GM23338 (cell line): ENCODE data around the gene TOMM5. TPM values are rescaled to one million over a fixed set of nuclear protein-coding genes. Genes with fewer than 3 reads are reported as not detected.

ENCODE experiments used
- ATAC-seq: fragments of 200-7000 bp; cut with Tn5 transposase; 3 replicates; pipeline ENCODE4 v1.9.1; 2020
- DNase-seq: peaks from one replicate; pipeline ENCODE4 v3.0.0-alpha.2; 2015; ENCODE audit warnings: low spot score
- H2AFZ ChIP-seq: fragments of 200-600 bp; sonication (generic); 2 replicates; pipeline ENCODE4 v1.8.0; 2016; ENCODE audit warnings: antibody characterized with exemption, mild to moderate bottlenecking, moderate library complexity
- H3F3A ChIP-seq: fragments of 200-600 bp; sonication (generic); replicated peaks from 2 replicates; pipeline ENCODE4 v1.8.0; 2017; ENCODE audit warnings: antibody characterized with exemption, mixed run types, low read depth
- H3K27ac ChIP-seq: fragments of 200-600 bp; sonication (generic); 2 replicates; pipeline ENCODE4 v1.6.1; 2016; ENCODE audit warnings: low read depth
- H3K27me3 ChIP-seq: fragments of 200-600 bp; sonication (generic); 2 replicates; pipeline ENCODE4 v1.8.0; 2016; ENCODE audit warnings: mild to moderate bottlenecking, mixed run types, moderate library complexity; ENCODE audit not compliant: insufficient read depth
- H3K36me3 ChIP-seq: fragments of 200-600 bp; sonication (generic); 2 replicates; pipeline ENCODE4 v1.8.0; 2016; ENCODE audit warnings: mild to moderate bottlenecking; ENCODE audit not compliant: insufficient read depth
- H3K4me1 ChIP-seq: fragments of 200-600 bp; sonication (generic); 2 replicates; pipeline ENCODE4 v1.8.0; 2016; ENCODE audit warnings: mild to moderate bottlenecking, moderate library complexity; ENCODE audit not compliant: insufficient read depth
- H3K4me2 ChIP-seq: fragments of 200-600 bp; sonication (generic); 2 replicates; pipeline ENCODE4 v1.7.1; 2017; ENCODE audit warnings: mixed run types
- H3K4me3 ChIP-seq: fragments of 200-600 bp; sonication (generic); 2 replicates; pipeline ENCODE4 v1.6.1; 2016; ENCODE audit warnings: mixed run types
- H3K79me2 ChIP-seq: fragments of 200-600 bp; sonication (generic); replicated peaks from 2 replicates; pipeline ENCODE4 v1.8.0; 2017; ENCODE audit warnings: mild to moderate bottlenecking; ENCODE audit not compliant: insufficient read depth
- H3K9me2 ChIP-seq: fragments of 200-600 bp; sonication (generic); 2 replicates; pipeline ENCODE4 v1.8.0; 2017; ENCODE audit not compliant: insufficient read depth
- H4K20me1 ChIP-seq: fragments of 200-600 bp; sonication (generic); replicated peaks from 2 replicates; pipeline ENCODE4 v1.8.0; 2017; ENCODE audit warnings: mild to moderate bottlenecking; ENCODE audit not compliant: insufficient read depth
- H3K27ac Mint-ChIP-seq: 2 replicates; pipeline ENCODE4 v1.8.0; 2020; ENCODE audit warnings: inconsistent platforms, mild to moderate bottlenecking, moderate library complexity, mixed read lengths
- H3K27me3 Mint-ChIP-seq: 3 replicates; pipeline ENCODE4 v1.8.0; 2022; ENCODE audit warnings: low read depth, mild to moderate bottlenecking, moderate library complexity, mixed read lengths, inconsistent platforms; ENCODE audit not compliant: insufficient read depth, poor library complexity
- H3K36me3 Mint-ChIP-seq: 3 replicates; pipeline ENCODE4 v1.8.0; 2021; ENCODE audit warnings: low read depth, mild to moderate bottlenecking, inconsistent platforms, moderate library complexity, mixed read lengths
- H3K4me1 Mint-ChIP-seq: 3 replicates; pipeline ENCODE4 v1.8.0; 2020; ENCODE audit warnings: mild to moderate bottlenecking, inconsistent platforms, mixed read lengths
- H3K4me3 Mint-ChIP-seq: 3 replicates; pipeline ENCODE4 v1.8.0; 2021; ENCODE audit warnings: moderate library complexity, mild to moderate bottlenecking, inconsistent platforms, mixed read lengths
- H3K9me3 Mint-ChIP-seq: 3 replicates; pipeline ENCODE4 v1.8.0; 2020; ENCODE audit warnings: moderate library complexity, mild to moderate bottlenecking, inconsistent platforms, mixed read lengths
- CREB1 ChIP-seq: fragments of 250-450 bp; sonication (Bioruptor Pico); IDR thresholded peaks from 2 replicates; pipeline ENCODE4 v1.5.0; 2020; ENCODE audit warnings: low read depth, mild to moderate bottlenecking, moderate library complexity
- ETS1 ChIP-seq: IDR thresholded peaks from 2 replicates; pipeline ENCODE4 v1.6.1; 2016; ENCODE audit warnings: antibody characterized with exemption
- EZH2 ChIP-seq: fragments of 200-600 bp; sonication (generic); IDR thresholded peaks from one replicate; pipeline ENCODE4 v1.8.0; 2017; ENCODE audit warnings: antibody characterized with exemption, mild to moderate bottlenecking, low read depth; ENCODE audit not compliant: unreplicated experiment
- EZH2phosphoT487 ChIP-seq: fragments of 200-600 bp; sonication (generic); IDR thresholded peaks from one replicate; pipeline ENCODE4 v1.8.1; 2018; ENCODE audit warnings: antibody characterized with exemption; ENCODE audit not compliant: unreplicated experiment
- JUNB ChIP-seq: IDR thresholded peaks from one replicate; pipeline ENCODE4 v1.6.1; 2016; ENCODE audit warnings: antibody characterized with exemption; ENCODE audit not compliant: unreplicated experiment
- NANOG ChIP-seq: IDR thresholded peaks from 2 replicates; pipeline ENCODE4 v1.6.1; 2016; ENCODE audit warnings: antibody characterized with exemption, borderline replicate concordance
- POLR2AphosphoS5 ChIP-seq: IDR thresholded peaks from 2 replicates; pipeline ENCODE4 v1.6.1; 2016; ENCODE audit warnings: antibody characterized with exemption, low read depth
- STAT1 ChIP-seq: IDR thresholded peaks from one replicate; pipeline ENCODE4 v1.6.1; 2016; ENCODE audit warnings: antibody characterized with exemption; ENCODE audit not compliant: unreplicated experiment
- ZNF114 ChIP-seq: fragments of 250-450 bp; sonication (Bioruptor Pico); IDR thresholded peaks from 2 replicates; pipeline ENCODE4 v1.5.0; 2020; ENCODE audit warnings: mild to moderate bottlenecking, moderate library complexity
- ZNF331 ChIP-seq: fragments of 250-450 bp; sonication (Bioruptor Pico); IDR thresholded peaks from 2 replicates; pipeline ENCODE4 v1.5.0; 2020; ENCODE audit warnings: low read depth, mild to moderate bottlenecking, moderate library complexity
- ZNF462 ChIP-seq: fragments of 250-450 bp; sonication (Bioruptor Pico); IDR thresholded peaks from 2 replicates; pipeline ENCODE4 v1.5.0; 2020; ENCODE audit warnings: mild to moderate bottlenecking, moderate library complexity
- polyA plus RNA-seq: library from polyadenylated mRNA; unstranded; fragments of >200 nt; fragmentation: Nextera tagmentation; extraction: Ambion mirVana; gene quantifications from 2 replicates; pipeline ENCODE4 v1.2.1, GENCODE V29; 2016
- total RNA-seq: library from RNA; depleted of rRNA; stranded (reverse); fragments of >200 nt; shearing (Covaris generic); gene quantifications from 2 replicates; pipeline ENCODE4 v1.2.3, GENCODE V29; 2014
- TF ChIP-seq, protein P1 (sequence below): IDR thresholded peaks from one replicate; pipeline ENCODE4 v1.6.1; 2018; ENCODE audit warnings: antibody characterized with exemption; ENCODE audit not compliant: unreplicated experiment
- TF ChIP-seq, protein P2 (sequence below), 2 experiments: fragments of 200-600 bp in 1 of 2; sonication (generic) in 1 of 2; conservative IDR thresholded peaks; 2 replicates each; pipeline versions ENCODE4 v1.5.1 to v1.6.1; 2016 to 2017; ENCODE audit warnings: antibody characterized with exemption in 2 of 2, low read depth in 2 of 2, mild to moderate bottlenecking in 2 of 2, moderate library complexity in 1 of 2

TOMM5 gene
- total and polyA plus RNA-seq, 2 experiments from 2014 or later, result 158 to 529 TPM

- DNase-seq (no peak), ATAC-seq (no peak; the same call in 2 of the 3 replicates)
- no peak overlapping the region for H3K4me3 Mint-ChIP-seq
- Histone ChIP-seq H3K79me2 (no peaks in the 10 kb centered on the region), H3K27ac (no peak overlapping the region), H2AFZ (no peak overlapping the region), H3K9me2 (no peaks in the 10 kb centered on the region), H3K4me3 (no peak overlapping the region), H3K36me3 (no peaks in the 10 kb centered on the region), H3K4me2 (no peak overlapping the region), H4K20me1 (no peaks in the 10 kb centered on the region), H3F3A (no peaks in the 10 kb centered on the region), H3K27me3 (no peaks in the 10 kb centered on the region), H3K4me1 (no peaks in the 10 kb centered on the region)
- no peaks in the 10 kb centered on the region for H3K4me1 Mint-ChIP-seq
- H3K27ac Mint-ChIP-seq, result no peak overlapping the region
- H3K36me3 Mint-ChIP-seq, result no peaks in the 10 kb centered on the region
- TF ChIP-seq NANOG, result no peak
- no peak for TF ChIP-seq JUNB
- no peak for TF ChIP-seq EZH2
- no peak for TF ChIP-seq ZNF331 (CRISPR knock-in tag)
- TF ChIP-seq, protein P1, sequence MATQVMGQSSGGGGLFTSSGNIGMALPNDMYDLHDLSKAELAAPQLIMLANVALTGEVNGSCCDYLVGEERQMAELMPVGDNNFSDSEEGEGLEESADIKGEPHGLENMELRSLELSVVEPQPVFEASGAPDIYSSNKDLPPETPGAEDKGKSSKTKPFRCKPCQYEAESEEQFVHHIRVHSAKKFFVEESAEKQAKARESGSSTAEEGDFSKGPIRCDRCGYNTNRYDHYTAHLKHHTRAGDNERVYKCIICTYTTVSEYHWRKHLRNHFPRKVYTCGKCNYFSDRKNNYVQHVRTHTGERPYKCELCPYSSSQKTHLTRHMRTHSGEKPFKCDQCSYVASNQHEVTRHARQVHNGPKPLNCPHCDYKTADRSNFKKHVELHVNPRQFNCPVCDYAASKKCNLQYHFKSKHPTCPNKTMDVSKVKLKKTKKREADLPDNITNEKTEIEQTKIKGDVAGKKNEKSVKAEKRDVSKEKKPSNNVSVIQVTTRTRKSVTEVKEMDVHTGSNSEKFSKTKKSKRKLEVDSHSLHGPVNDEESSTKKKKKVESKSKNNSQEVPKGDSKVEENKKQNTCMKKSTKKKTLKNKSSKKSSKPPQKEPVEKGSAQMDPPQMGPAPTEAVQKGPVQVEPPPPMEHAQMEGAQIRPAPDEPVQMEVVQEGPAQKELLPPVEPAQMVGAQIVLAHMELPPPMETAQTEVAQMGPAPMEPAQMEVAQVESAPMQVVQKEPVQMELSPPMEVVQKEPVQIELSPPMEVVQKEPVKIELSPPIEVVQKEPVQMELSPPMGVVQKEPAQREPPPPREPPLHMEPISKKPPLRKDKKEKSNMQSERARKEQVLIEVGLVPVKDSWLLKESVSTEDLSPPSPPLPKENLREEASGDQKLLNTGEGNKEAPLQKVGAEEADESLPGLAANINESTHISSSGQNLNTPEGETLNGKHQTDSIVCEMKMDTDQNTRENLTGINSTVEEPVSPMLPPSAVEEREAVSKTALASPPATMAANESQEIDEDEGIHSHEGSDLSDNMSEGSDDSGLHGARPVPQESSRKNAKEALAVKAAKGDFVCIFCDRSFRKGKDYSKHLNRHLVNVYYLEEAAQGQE, result no peak
- no peak for TF ChIP-seq ETS1
- TF ChIP-seq POLR2AphosphoS5, result no peak
- TF ChIP-seq ZNF462 (CRISPR knock-in tag), result no peak
- no peak for TF ChIP-seq ZNF114 (CRISPR knock-in tag)
- TF ChIP-seq EZH2phosphoT487, result no peak
- TF ChIP-seq, protein P2, sequence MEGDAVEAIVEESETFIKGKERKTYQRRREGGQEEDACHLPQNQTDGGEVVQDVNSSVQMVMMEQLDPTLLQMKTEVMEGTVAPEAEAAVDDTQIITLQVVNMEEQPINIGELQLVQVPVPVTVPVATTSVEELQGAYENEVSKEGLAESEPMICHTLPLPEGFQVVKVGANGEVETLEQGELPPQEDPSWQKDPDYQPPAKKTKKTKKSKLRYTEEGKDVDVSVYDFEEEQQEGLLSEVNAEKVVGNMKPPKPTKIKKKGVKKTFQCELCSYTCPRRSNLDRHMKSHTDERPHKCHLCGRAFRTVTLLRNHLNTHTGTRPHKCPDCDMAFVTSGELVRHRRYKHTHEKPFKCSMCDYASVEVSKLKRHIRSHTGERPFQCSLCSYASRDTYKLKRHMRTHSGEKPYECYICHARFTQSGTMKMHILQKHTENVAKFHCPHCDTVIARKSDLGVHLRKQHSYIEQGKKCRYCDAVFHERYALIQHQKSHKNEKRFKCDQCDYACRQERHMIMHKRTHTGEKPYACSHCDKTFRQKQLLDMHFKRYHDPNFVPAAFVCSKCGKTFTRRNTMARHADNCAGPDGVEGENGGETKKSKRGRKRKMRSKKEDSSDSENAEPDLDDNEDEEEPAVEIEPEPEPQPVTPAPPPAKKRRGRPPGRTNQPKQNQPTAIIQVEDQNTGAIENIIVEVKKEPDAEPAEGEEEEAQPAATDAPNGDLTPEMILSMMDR (conservative IDR thresholded peaks at IDR 0.05; ENCODE audit: low read depth in 2 of 2), result no peak
- no peak for TF ChIP-seq STAT1
- no peak for TF ChIP-seq CREB1
- peaks cover 1% of the 10 kb centered on the region for H3K27me3 Mint-ChIP-seq
- H3K9me3 Mint-ChIP-seq, result no peaks in the 10 kb centered on the region
These were observed 43.4 kb upstream of the TOMM5 start for GRCh38 chr9:37635808-37636207.
